Central memory CD8-positive, alpha-beta T cell (primary cell): ENCODE results near the gene DGCR2.
"Not testable (repeated sequence)": the region's sequence is repeated elsewhere in the genome, so short reads cannot be mapped to it uniquely, and the experiment has no call there.

ENCODE experiments used
- ATAC-seq: fragments of 150-1000 bp; cut with Tn5 transposase; replicated peaks from 2 replicates; pipeline ENCODE4 v1.10.0; 2022; ENCODE audit warnings: mild to moderate bottlenecking, moderate FRiP score, moderate number of reproducible peaks; ENCODE audit not compliant: poor library complexity, severe bottlenecking; ENCODE audit errors: extremely low read depth
- DNase-seq, 2 donors: peaks; one replicate each; pipeline ENCODE4 v3.0.0; 2021; ENCODE audit warnings: low spot score in 2 of 2
- H3K27ac Mint-ChIP-seq: one replicate; pipeline ENCODE4 v1.8.0; 2022; ENCODE audit warnings: low read depth, mild to moderate bottlenecking, moderate library complexity, mixed read lengths
- H3K27me3 Mint-ChIP-seq: one replicate; pipeline ENCODE4 v1.8.0; 2022; ENCODE audit warnings: mixed read lengths
- H3K36me3 Mint-ChIP-seq: one replicate; pipeline ENCODE4 v1.8.0; 2022; ENCODE audit warnings: mild to moderate bottlenecking, moderate library complexity, mixed read lengths; ENCODE audit not compliant: insufficient read depth
- H3K4me1 Mint-ChIP-seq: one replicate; pipeline ENCODE4 v1.8.0; 2022; ENCODE audit warnings: mixed read lengths
- H3K4me3 Mint-ChIP-seq: one replicate; pipeline ENCODE4 v1.8.0; 2022; ENCODE audit warnings: mild to moderate bottlenecking, moderate library complexity, mixed read lengths
- H3K9me3 Mint-ChIP-seq: one replicate; pipeline ENCODE4 v1.8.0; 2022; ENCODE audit warnings: mixed read lengths

The DGCR2 gene

DNA sequence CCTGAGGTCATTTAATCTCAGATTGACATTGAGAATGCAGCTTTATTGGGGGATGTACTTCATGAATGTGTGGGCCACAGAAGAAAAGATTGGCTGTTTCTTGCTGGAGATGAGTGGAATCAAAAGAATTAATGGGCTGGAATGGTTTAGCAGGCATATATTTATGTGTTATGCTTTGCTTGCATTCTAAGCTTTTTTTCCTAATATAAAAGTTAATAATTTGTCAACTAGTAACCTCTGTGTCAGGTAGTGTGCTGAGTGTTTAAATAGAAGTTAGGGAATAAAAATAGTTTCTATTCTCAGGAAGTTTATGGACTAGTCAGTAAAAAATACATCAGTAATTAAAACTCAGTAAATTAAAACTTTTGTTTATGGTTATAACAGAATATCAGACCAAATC is 118.7 kb downstream of the DGCR2 start:
- Mint-ChIP-seq H3K9me3 (no peaks in the 10 kb centered on the region), H3K27me3 (peaks cover 36% of the 10 kb centered on the region), H3K4me1 (no peaks in the 10 kb centered on the region), H3K27ac (no peak overlapping the region), H3K4me3 (no peak overlapping the region), H3K36me3 (no peaks in the 10 kb centered on the region)
- no peak for DNase-seq
- ATAC-seq, result no peak

DNA sequence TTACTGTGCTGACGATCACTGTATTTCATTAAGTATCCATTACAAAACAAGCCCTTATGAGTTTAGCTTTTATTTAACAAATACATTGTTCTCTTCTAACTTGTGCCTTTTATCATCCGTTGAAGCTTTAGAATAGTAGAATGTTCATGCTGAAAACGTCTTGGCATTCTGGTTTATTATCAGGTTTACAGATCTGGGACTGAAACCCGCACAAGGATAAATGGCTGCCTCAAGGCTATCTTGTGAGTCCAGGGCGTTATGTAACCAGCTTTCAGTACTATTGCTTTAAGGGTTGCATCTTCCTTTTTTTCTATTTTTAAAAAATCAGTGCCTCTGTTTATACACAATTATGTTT is 119.6 kb downstream of the DGCR2 start:
- DNase-seq (no peak), ATAC-seq (no peak)
- Mint-ChIP-seq H3K4me3 (no peak overlapping the region), H3K4me1 (no peaks in the 10 kb centered on the region), H3K27me3 (peaks cover 39% of the 10 kb centered on the region), H3K36me3 (no peaks in the 10 kb centered on the region), H3K27ac (no peak overlapping the region), H3K9me3 (no peaks in the 10 kb centered on the region)

DNA sequence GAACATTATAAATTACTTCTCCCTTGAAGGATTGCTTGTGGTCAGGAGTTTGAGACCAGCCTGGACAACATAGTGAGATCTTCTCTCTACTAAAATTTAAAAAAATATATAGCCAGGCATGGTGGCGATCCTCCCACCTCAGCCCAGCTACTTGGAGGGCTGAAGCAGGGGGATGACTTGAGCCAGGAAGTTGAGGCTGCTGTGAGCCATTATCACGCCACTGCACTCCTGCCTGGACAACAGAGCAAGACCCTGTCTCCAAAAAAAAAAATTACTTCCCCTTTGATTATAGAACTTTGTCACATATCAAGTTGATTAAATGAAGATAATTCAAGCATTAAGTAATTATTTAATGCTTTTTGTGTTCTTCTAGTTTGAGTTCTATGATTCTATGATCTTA is 121.0 kb downstream of the DGCR2 start:
- Mint-ChIP-seq H3K4me3 (no peak overlapping the region), H3K27ac (no peak overlapping the region), H3K27me3 (peaks cover 42% of the 10 kb centered on the region), H3K9me3 (no peaks in the 10 kb centered on the region), H3K4me1 (no peaks in the 10 kb centered on the region), H3K36me3 (no peaks in the 10 kb centered on the region)
- ATAC-seq (no peak), DNase-seq (no peak)

DNA sequence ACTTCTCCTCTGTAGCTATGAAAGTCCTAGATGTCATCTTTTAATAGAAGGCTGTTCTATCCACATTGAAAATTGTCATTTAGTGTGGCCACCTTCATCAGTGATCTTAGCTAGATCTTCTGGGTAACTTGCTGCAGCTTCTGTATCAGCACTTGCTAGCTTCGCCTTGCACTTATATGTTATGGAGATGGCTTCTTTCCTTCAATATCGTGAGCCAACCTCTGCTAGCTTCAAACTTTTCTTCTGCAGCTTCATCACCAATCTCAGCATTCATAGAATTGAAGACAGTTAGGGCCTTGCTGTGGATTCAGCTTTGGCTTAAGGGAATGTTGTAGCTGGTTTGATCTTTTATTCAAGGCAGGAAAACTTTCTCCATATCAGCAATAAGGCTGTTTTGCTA is 122.1 kb downstream of the DGCR2 start:
- H3K4me1 Mint-ChIP-seq, H3K36me3 Mint-ChIP-seq, DNase-seq, ATAC-seq, H3K4me3 Mint-ChIP-seq, H3K27ac Mint-ChIP-seq, H3K9me3 Mint-ChIP-seq: not testable (repeated sequence)
- H3K27me3 Mint-ChIP-seq, result peaks cover 31% of the 10 kb centered on the region

GRCh38 chr22:18999416-18999815 is 122.8 kb downstream of the DGCR2 start:
- peaks cover 24% of the 10 kb centered on the region for H3K27me3 Mint-ChIP-seq
- H3K36me3 Mint-ChIP-seq, result no peaks in the 10 kb centered on the region
- H3K27ac Mint-ChIP-seq, result no peak overlapping the region
- no peak for DNase-seq
- no peaks in the 10 kb centered on the region for H3K4me1 Mint-ChIP-seq
- H3K4me3 Mint-ChIP-seq, result no peak overlapping the region
- H3K9me3 Mint-ChIP-seq, result no peaks in the 10 kb centered on the region
- ATAC-seq, result no peak

DNA sequence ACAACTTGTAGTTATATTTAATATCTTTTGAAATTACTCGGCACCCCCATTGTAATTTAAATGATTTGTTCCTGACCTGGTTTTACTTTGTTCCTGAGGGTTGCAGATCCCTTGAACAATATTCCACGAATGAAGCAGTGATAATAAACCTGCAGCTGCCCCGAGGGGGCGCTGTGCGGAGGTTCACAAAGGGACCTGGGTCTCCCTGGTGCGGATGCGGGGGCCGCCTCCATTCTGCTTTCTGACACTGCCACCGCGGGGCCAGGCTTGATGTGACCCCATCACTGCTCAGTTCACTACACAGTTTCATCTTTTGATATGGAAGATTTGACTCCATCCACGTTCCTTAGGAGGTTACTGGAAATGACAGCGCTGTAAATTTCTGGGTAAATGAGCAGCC is 123.2 kb downstream of the DGCR2 start:
- no peak overlapping the region for H3K27ac Mint-ChIP-seq
- no peaks in the 10 kb centered on the region for H3K4me1 Mint-ChIP-seq
- H3K27me3 Mint-ChIP-seq, result peaks cover 23% of the 10 kb centered on the region
- ATAC-seq, result no peak
- no peak overlapping the region for H3K4me3 Mint-ChIP-seq
- no peaks in the 10 kb centered on the region for H3K9me3 Mint-ChIP-seq
- no peak for DNase-seq
- H3K36me3 Mint-ChIP-seq, result no peaks in the 10 kb centered on the region

DNA sequence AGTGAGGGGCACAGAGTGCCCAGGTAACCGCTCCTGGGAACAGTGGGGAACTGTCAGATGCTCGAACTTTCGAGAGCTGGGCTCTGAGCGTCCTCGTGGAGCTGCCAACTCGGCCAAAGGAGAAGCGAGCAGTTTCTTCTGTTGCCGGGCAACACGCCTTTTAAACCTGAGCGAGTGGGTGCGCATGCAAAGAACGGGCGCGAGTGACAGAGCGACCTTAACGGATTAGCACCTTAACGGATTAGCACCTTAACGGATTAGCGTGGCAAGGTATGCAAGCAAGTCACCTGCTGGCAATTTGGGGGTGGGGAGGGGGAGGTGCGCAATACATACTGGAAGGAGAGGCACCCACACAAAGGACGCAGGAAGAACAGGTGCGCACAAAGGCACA is 124.3 kb downstream of the DGCR2 start:
- ATAC-seq (no peak), DNase-seq (no peak)
- no peaks in the 10 kb centered on the region for H3K36me3 Mint-ChIP-seq
- H3K4me3 Mint-ChIP-seq, result no peak overlapping the region
- no peaks in the 10 kb centered on the region for H3K4me1 Mint-ChIP-seq
- no peak overlapping the region for H3K27ac Mint-ChIP-seq
- peaks cover 31% of the 10 kb centered on the region for H3K27me3 Mint-ChIP-seq
- no peaks in the 10 kb centered on the region for H3K9me3 Mint-ChIP-seq

GRCh38 chr22:18997306-18997924 is 124.8 kb downstream of the DGCR2 start:
- no peaks in the 10 kb centered on the region for H3K4me1 Mint-ChIP-seq
- peaks cover 35% of the 10 kb centered on the region for H3K27me3 Mint-ChIP-seq
- H3K36me3 Mint-ChIP-seq, result no peaks in the 10 kb centered on the region
- no peak overlapping the region for H3K4me3 Mint-ChIP-seq
- ATAC-seq, result no peak
- H3K27ac Mint-ChIP-seq, result no peak overlapping the region
- DNase-seq, result no peak
- H3K9me3 Mint-ChIP-seq, result no peaks in the 10 kb centered on the region

GRCh38 chr22:18996376-18996900 is 125.8 kb downstream of the DGCR2 start:
- no peak for DNase-seq
- Mint-ChIP-seq H3K9me3 (no peaks in the 10 kb centered on the region), H3K27me3 (peaks cover 40% of the 10 kb centered on the region), H3K4me1 (no peaks in the 10 kb centered on the region), H3K27ac (no peak overlapping the region), H3K4me3 (no peak overlapping the region), H3K36me3 (no peaks in the 10 kb centered on the region)
- no peak for ATAC-seq

- H3K4me3 Mint-ChIP-seq, result no peak overlapping the region
- no peaks in the 10 kb centered on the region for H3K36me3 Mint-ChIP-seq
- ATAC-seq (no peak), DNase-seq (no peak)
- no peak overlapping the region for H3K27ac Mint-ChIP-seq
- H3K4me1 Mint-ChIP-seq, result no peaks in the 10 kb centered on the region
- H3K9me3 Mint-ChIP-seq, result no peaks in the 10 kb centered on the region
- peaks cover 51% of the 10 kb centered on the region for H3K27me3 Mint-ChIP-seq
These were observed 126.9 kb downstream of the DGCR2 start for GRCh38 chr22:18995327-18995711.

DNA sequence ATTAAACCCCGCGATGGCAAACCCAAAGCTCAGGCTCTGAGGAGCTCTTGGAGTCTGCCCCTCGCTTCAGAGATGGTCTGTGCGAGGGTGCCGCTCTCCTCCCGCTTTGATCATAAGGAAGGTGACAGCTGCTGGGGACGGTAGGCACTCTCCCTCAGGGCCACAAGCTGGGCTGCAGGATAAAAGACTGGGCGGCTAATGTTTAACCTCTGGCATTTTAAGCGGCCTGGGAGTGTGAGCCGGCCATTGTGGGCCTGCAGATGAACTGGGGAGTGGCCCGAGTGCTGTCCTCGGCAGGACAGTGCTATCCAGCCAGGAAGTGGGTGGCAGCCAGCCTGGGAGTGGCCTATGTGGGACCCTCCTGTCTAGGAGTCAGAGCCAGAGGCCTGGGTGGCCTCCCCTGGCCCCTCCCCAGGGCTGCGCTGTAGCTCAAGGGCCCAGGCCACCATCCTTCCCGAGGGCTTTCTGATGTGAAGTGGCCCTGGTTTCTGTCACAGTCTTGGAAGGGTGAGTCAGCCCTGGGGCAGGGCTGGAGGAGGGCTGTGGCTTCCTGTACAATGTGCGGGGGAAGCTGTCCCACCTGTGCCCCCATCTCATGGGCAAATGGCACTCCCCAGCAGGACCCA is 127.4 kb downstream of the DGCR2 start:
- peaks cover 56% of the 10 kb centered on the region for H3K27me3 Mint-ChIP-seq
- peaks cover 2% of the 10 kb centered on the region for H3K36me3 Mint-ChIP-seq
- no peaks in the 10 kb centered on the region for H3K4me1 Mint-ChIP-seq
- no peaks in the 10 kb centered on the region for H3K9me3 Mint-ChIP-seq
- DNase-seq (no peak), ATAC-seq (no peak)
- H3K4me3 Mint-ChIP-seq, result no peak overlapping the region
- no peak overlapping the region for H3K27ac Mint-ChIP-seq

DNA sequence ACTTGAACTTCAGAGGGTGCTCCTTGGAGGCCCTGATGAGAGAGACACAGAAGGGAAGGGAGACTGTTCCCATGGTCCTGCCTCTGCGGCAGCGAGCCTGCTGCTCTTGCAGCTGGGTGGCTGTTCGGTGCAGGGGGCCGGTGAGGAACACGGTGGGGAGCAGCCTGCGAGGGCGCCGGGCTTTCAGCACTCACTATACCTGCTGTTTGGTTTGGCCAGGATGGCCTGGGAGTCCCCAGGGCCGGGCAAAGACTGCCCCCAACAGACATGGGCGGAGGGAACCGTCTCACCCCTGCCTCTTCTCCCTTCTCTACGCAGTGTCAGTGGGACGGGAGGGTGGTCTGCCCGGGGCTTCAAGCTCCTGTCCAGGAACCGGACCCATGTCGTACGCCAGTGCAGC is 128.2 kb downstream of the DGCR2 start:
- DNase-seq (no peak), ATAC-seq (no peak)
- H3K27me3 Mint-ChIP-seq, result peaks cover 59% of the 10 kb centered on the region
- no peaks in the 10 kb centered on the region for H3K9me3 Mint-ChIP-seq
- H3K4me3 Mint-ChIP-seq, result no peak overlapping the region
- no peaks in the 10 kb centered on the region for H3K4me1 Mint-ChIP-seq
- H3K36me3 Mint-ChIP-seq, result peaks cover 2% of the 10 kb centered on the region
- no peak overlapping the region for H3K27ac Mint-ChIP-seq

- DNase-seq (no peak), ATAC-seq (no peak)
- Mint-ChIP-seq H3K4me3 (no peak overlapping the region), H3K27ac (no peak overlapping the region), H3K36me3 (peaks cover 2% of the 10 kb centered on the region), H3K27me3 (peaks cover 56% of the 10 kb centered on the region), H3K9me3 (no peaks in the 10 kb centered on the region), H3K4me1 (no peaks in the 10 kb centered on the region)
These were observed 129.5 kb downstream of the DGCR2 start for GRCh38 chr22:18992543-18993198.
